Measurements from ENCODE around the gene LIMS2.

DNA sequence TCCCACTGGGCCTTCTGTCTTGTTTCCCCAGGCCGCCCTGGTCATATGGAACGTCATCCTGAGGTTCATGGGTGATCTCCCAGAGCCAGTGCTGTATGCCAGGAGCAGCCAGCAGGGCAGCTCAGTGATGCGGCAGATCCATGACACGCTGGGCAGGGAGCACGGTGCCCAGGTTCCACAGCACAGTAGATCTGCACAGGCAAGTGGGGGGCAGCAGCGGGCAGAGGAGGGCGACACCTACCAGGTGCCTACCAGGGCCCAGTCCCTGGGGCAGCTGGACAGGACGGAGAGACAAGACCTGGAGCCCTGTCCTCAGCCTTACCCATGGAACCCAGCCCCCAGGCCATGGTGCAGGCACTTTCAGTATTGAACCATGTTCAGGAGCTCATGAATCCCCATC is 65.5 kb downstream of the LIMS2 start:
- TF ChIP-seq, protein P1, sequence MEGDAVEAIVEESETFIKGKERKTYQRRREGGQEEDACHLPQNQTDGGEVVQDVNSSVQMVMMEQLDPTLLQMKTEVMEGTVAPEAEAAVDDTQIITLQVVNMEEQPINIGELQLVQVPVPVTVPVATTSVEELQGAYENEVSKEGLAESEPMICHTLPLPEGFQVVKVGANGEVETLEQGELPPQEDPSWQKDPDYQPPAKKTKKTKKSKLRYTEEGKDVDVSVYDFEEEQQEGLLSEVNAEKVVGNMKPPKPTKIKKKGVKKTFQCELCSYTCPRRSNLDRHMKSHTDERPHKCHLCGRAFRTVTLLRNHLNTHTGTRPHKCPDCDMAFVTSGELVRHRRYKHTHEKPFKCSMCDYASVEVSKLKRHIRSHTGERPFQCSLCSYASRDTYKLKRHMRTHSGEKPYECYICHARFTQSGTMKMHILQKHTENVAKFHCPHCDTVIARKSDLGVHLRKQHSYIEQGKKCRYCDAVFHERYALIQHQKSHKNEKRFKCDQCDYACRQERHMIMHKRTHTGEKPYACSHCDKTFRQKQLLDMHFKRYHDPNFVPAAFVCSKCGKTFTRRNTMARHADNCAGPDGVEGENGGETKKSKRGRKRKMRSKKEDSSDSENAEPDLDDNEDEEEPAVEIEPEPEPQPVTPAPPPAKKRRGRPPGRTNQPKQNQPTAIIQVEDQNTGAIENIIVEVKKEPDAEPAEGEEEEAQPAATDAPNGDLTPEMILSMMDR (conservative IDR thresholded peaks at IDR 0.05; ENCODE audit: low read length) = no peak
- TF ChIP-seq EZH2phosphoT487 (IDR thresholded peaks at IDR 0.05; ENCODE audit: borderline replicate concordance) = no peak

Measured in Loucy (cell line).